Naive B cell (primary cell): Measurements from ENCODE around the gene HSF4. TPM values are rescaled to one million over a fixed set of nuclear protein-coding genes. Genes with fewer than 3 reads are reported as not detected.

Experiments
- polyA plus RNA-seq, 6 donors: library from polyadenylated mRNA; unstranded; fragments of 300-500 nt; fragmentation: Illumina TruSeq; gene quantifications; one replicate each; pipeline ENCODE4 v1.2.3, GENCODE V29; 2021; ENCODE audit warnings: low read depth in 6 of 6

The HSF4 gene
- polyA plus RNA-seq, 6 donors from 2014 or later: not detected

Other genes with a start within 250 kb of the HSF4 start
- gene CDH16, start 245.9 kb upstream of the HSF4 start, polyA plus RNA-seq: not detected
- gene RRAD, start 239.2 kb upstream of the HSF4 start, polyA plus RNA-seq: under 1 TPM in 1 of 6 donors, not detected in 5; 0.43 TPM
- gene CIAO2B, start 230.3 kb upstream of the HSF4 start, polyA plus RNA-seq: 100 to 1,000 TPM in 3 of 6 donors, 10 to 100 TPM in 3; 69.0 to 114 (median 100) TPM
- gene CES2, start 229.2 kb upstream of the HSF4 start, polyA plus RNA-seq: 10 to 100 TPM; 16.3 to 25.7 (median 21.0) TPM
- under 1 TPM in 1 of 6 donors, not detected in 5; 0.66 TPM for gene CES3, start 203.5 kb upstream of the HSF4 start, polyA plus RNA-seq
- gene CES4A, start 176.2 kb upstream of the HSF4 start, polyA plus RNA-seq: 1 to 10 TPM in 4 of 6 donors, under 1 TPM in 2; 0.61 to 5.8 (median 1.4) TPM
- 10 to 100 TPM; 51.8 to 94.4 (median 70.5) TPM for gene CBFB, start 135.6 kb upstream of the HSF4 start, polyA plus RNA-seq
- 10 to 100 TPM in 2 of 6 donors, 1 to 10 TPM in 3, not detected in 1; 8.8 to 13.2 (median 10.0) TPM for gene PHAF1, start 54.8 kb upstream of the HSF4 start, polyA plus RNA-seq
- gene B3GNT9, start 13.7 kb upstream of the HSF4 start, polyA plus RNA-seq: under 1 TPM in 4 of 6 donors, not detected in 2; 0.09 to 0.73 (median 0.36) TPM
- 10 to 100 TPM; 46.2 to 62.9 (median 54.4) TPM for gene TRADD, start 4.8 kb upstream of the HSF4 start, polyA plus RNA-seq
- 1 to 10 TPM in 5 of 6 donors, not detected in 1; 1.0 to 2.0 (median 1.5) TPM for gene FBXL8, start 4.8 kb upstream of the HSF4 start, polyA plus RNA-seq
- gene NOL3, start 5.8 kb downstream of the HSF4 start, polyA plus RNA-seq: under 1 TPM in 1 of 6 donors, not detected in 5; 0.27 TPM
- gene MATCAP1, start 19.2 kb downstream of the HSF4 start, polyA plus RNA-seq: under 1 TPM in 4 of 6 donors, not detected in 2; 0.33 to 0.40 (median 0.40) TPM
- gene EXOC3L1, start 25.4 kb downstream of the HSF4 start, polyA plus RNA-seq: under 1 TPM in 3 of 6 donors, not detected in 3; 0.12 to 0.19 (median 0.15) TPM
- 10 to 100 TPM; 54.0 to 75.9 (median 61.7) TPM for gene E2F4, start 27.4 kb downstream of the HSF4 start, polyA plus RNA-seq
- under 1 TPM in 5 of 6 donors, not detected in 1; 0.14 to 0.48 (median 0.39) TPM for gene ELMO3, start 34.4 kb downstream of the HSF4 start, polyA plus RNA-seq
- gene TMEM208, start 62.4 kb downstream of the HSF4 start, polyA plus RNA-seq: 10 to 100 TPM; 44.9 to 66.7 (median 55.0) TPM
- 1 to 10 TPM; 1.4 to 4.8 (median 2.3) TPM for gene FHOD1, start 82.7 kb downstream of the HSF4 start, polyA plus RNA-seq
- gene SLC9A5, start 84.2 kb downstream of the HSF4 start, polyA plus RNA-seq: under 1 TPM in 4 of 6 donors, not detected in 2; 0.08 to 0.14 (median 0.10) TPM
- gene PLEKHG4, start 114.8 kb downstream of the HSF4 start, polyA plus RNA-seq: 1 to 10 TPM in 1 of 6 donors, under 1 TPM in 4, not detected in 1; 0.13 to 6.0 (median 0.62) TPM
- gene KCTD19, start 162.0 kb downstream of the HSF4 start, polyA plus RNA-seq: under 1 TPM in 1 of 6 donors, not detected in 5; 0.26 TPM
- under 1 TPM in 1 of 6 donors, not detected in 5; 0.48 TPM for gene LRRC36, start 162.1 kb downstream of the HSF4 start, polyA plus RNA-seq
- not detected for gene TPPP3, start 228.8 kb downstream of the HSF4 start, polyA plus RNA-seq